ENCODE results near the gene NDUFA7.

GRCh38 chr19:8340341-8341096, 19.3 kb upstream of the NDUFA7 start:
- TF ChIP-seq, protein P1, sequence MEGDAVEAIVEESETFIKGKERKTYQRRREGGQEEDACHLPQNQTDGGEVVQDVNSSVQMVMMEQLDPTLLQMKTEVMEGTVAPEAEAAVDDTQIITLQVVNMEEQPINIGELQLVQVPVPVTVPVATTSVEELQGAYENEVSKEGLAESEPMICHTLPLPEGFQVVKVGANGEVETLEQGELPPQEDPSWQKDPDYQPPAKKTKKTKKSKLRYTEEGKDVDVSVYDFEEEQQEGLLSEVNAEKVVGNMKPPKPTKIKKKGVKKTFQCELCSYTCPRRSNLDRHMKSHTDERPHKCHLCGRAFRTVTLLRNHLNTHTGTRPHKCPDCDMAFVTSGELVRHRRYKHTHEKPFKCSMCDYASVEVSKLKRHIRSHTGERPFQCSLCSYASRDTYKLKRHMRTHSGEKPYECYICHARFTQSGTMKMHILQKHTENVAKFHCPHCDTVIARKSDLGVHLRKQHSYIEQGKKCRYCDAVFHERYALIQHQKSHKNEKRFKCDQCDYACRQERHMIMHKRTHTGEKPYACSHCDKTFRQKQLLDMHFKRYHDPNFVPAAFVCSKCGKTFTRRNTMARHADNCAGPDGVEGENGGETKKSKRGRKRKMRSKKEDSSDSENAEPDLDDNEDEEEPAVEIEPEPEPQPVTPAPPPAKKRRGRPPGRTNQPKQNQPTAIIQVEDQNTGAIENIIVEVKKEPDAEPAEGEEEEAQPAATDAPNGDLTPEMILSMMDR (IDR thresholded peaks at IDR 0.05): peak in 2 of 3 experiments; percentile 13 to 32
- TF ChIP-seq POLR2AphosphoS5 (IDR thresholded peaks at IDR 0.05): peak; percentile 79 to 85

Measured in esophagus muscularis mucosa (tissue), 3 donors.